ENCODE measurements around the gene MT1G. TPM values are rescaled to one million over a fixed set of nuclear protein-coding genes. Genes with fewer than 3 reads are reported as not detected.

MT1G gene
- total and polyA plus RNA-seq, 9 of the 15 experiments (the other 6 are each of a cell fraction or from before 2014, with no cell fraction given) = 0.28 to 1.7 (median 0.69) TPM; not detected in 4

DNA sequence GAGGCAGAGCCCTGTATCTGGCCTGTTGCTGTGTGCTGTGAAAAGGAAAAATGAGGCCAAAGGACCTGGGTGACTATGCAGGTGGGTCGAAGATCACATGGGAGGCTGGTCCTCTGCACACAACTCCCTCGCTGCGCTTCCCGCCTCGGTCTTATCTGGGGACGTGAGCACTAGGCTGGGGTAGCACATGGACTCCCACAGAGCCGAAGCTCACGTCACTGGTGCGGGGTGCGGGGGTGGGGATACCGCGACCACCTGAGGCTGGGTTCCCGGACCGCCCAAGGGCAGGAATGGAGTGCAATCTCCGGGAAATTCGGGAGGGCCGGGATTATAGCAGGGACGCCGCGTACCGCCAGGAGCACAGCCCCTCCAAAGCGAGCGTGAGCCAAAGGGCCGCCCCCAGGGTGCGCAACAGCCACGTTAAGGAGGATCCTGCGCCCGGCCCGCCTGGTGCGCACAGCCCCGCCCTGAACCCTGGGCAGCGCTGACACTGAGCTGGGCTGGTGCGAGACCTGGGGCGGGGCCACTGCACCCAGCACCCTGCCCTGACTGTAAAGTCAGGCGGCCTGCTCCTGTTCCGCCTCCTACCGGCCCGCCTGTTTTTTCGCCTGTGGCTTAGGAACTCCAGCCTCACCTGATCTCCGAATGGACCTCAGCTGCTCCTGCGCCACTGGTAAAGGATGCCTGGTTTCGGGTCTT, 24.6 kb downstream of the MT1G start (continued):
- TF ChIP-seq, protein P1, sequence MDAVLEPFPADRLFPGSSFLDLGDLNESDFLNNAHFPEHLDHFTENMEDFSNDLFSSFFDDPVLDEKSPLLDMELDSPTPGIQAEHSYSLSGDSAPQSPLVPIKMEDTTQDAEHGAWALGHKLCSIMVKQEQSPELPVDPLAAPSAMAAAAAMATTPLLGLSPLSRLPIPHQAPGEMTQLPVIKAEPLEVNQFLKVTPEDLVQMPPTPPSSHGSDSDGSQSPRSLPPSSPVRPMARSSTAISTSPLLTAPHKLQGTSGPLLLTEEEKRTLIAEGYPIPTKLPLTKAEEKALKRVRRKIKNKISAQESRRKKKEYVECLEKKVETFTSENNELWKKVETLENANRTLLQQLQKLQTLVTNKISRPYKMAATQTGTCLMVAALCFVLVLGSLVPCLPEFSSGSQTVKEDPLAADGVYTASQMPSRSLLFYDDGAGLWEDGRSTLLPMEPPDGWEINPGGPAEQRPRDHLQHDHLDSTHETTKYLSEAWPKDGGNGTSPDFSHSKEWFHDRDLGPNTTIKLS (IDR thresholded peaks at IDR 0.05; ENCODE audit: borderline replicate concordance, low read depth) = no peak
- TF ChIP-seq, protein P2, sequence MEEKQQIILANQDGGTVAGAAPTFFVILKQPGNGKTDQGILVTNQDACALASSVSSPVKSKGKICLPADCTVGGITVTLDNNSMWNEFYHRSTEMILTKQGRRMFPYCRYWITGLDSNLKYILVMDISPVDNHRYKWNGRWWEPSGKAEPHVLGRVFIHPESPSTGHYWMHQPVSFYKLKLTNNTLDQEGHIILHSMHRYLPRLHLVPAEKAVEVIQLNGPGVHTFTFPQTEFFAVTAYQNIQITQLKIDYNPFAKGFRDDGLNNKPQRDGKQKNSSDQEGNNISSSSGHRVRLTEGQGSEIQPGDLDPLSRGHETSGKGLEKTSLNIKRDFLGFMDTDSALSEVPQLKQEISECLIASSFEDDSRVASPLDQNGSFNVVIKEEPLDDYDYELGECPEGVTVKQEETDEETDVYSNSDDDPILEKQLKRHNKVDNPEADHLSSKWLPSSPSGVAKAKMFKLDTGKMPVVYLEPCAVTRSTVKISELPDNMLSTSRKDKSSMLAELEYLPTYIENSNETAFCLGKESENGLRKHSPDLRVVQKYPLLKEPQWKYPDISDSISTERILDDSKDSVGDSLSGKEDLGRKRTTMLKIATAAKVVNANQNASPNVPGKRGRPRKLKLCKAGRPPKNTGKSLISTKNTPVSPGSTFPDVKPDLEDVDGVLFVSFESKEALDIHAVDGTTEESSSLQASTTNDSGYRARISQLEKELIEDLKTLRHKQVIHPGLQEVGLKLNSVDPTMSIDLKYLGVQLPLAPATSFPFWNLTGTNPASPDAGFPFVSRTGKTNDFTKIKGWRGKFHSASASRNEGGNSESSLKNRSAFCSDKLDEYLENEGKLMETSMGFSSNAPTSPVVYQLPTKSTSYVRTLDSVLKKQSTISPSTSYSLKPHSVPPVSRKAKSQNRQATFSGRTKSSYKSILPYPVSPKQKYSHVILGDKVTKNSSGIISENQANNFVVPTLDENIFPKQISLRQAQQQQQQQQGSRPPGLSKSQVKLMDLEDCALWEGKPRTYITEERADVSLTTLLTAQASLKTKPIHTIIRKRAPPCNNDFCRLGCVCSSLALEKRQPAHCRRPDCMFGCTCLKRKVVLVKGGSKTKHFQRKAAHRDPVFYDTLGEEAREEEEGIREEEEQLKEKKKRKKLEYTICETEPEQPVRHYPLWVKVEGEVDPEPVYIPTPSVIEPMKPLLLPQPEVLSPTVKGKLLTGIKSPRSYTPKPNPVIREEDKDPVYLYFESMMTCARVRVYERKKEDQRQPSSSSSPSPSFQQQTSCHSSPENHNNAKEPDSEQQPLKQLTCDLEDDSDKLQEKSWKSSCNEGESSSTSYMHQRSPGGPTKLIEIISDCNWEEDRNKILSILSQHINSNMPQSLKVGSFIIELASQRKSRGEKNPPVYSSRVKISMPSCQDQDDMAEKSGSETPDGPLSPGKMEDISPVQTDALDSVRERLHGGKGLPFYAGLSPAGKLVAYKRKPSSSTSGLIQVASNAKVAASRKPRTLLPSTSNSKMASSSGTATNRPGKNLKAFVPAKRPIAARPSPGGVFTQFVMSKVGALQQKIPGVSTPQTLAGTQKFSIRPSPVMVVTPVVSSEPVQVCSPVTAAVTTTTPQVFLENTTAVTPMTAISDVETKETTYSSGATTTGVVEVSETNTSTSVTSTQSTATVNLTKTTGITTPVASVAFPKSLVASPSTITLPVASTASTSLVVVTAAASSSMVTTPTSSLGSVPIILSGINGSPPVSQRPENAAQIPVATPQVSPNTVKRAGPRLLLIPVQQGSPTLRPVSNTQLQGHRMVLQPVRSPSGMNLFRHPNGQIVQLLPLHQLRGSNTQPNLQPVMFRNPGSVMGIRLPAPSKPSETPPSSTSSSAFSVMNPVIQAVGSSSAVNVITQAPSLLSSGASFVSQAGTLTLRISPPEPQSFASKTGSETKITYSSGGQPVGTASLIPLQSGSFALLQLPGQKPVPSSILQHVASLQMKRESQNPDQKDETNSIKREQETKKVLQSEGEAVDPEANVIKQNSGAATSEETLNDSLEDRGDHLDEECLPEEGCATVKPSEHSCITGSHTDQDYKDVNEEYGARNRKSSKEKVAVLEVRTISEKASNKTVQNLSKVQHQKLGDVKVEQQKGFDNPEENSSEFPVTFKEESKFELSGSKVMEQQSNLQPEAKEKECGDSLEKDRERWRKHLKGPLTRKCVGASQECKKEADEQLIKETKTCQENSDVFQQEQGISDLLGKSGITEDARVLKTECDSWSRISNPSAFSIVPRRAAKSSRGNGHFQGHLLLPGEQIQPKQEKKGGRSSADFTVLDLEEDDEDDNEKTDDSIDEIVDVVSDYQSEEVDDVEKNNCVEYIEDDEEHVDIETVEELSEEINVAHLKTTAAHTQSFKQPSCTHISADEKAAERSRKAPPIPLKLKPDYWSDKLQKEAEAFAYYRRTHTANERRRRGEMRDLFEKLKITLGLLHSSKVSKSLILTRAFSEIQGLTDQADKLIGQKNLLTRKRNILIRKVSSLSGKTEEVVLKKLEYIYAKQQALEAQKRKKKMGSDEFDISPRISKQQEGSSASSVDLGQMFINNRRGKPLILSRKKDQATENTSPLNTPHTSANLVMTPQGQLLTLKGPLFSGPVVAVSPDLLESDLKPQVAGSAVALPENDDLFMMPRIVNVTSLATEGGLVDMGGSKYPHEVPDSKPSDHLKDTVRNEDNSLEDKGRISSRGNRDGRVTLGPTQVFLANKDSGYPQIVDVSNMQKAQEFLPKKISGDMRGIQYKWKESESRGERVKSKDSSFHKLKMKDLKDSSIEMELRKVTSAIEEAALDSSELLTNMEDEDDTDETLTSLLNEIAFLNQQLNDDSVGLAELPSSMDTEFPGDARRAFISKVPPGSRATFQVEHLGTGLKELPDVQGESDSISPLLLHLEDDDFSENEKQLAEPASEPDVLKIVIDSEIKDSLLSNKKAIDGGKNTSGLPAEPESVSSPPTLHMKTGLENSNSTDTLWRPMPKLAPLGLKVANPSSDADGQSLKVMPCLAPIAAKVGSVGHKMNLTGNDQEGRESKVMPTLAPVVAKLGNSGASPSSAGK (IDR thresholded peaks at IDR 0.05) = peak; percentile 92
- TF ChIP-seq PHB (CRISPR knock-in tag; IDR thresholded peaks at IDR 0.05) = no peak
- no peak for TF ChIP-seq ZNF41 (CRISPR knock-in tag; conservative IDR thresholded peaks at IDR 0.05)
- TF ChIP-seq, protein P3, sequence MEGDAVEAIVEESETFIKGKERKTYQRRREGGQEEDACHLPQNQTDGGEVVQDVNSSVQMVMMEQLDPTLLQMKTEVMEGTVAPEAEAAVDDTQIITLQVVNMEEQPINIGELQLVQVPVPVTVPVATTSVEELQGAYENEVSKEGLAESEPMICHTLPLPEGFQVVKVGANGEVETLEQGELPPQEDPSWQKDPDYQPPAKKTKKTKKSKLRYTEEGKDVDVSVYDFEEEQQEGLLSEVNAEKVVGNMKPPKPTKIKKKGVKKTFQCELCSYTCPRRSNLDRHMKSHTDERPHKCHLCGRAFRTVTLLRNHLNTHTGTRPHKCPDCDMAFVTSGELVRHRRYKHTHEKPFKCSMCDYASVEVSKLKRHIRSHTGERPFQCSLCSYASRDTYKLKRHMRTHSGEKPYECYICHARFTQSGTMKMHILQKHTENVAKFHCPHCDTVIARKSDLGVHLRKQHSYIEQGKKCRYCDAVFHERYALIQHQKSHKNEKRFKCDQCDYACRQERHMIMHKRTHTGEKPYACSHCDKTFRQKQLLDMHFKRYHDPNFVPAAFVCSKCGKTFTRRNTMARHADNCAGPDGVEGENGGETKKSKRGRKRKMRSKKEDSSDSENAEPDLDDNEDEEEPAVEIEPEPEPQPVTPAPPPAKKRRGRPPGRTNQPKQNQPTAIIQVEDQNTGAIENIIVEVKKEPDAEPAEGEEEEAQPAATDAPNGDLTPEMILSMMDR (IDR thresholded peaks at IDR 0.05 in 2 of 3, conservative IDR thresholded peaks at IDR 0.05 in 1 of 3; ENCODE audit: insufficient read depth in 2 of 3, low read depth in 1 of 3, low read length in 3 of 3) = peak; percentile 37 to 46 (median 44); a peak in 4 of 6 replicates
- no peak for TF ChIP-seq BRD4 (IDR thresholded peaks at IDR 0.05)
- TF ChIP-seq GABPB2 (CRISPR knock-in tag; conservative IDR thresholded peaks at IDR 0.05) = no peak
- no peak for TF ChIP-seq CBX2 (IDR thresholded peaks at IDR 0.05; ENCODE audit: insufficient read depth, low read length, poor library complexity, severe bottlenecking)
- no peak for TF ChIP-seq ZNF75A (CRISPR knock-in tag; IDR thresholded peaks at IDR 0.05)
- peak; percentile 40; the same call in 1 of the 2 replicates for TF ChIP-seq CTBP1 (IDR thresholded peaks at IDR 0.05; ENCODE audit: borderline replicate concordance)
- TF ChIP-seq BCL6 (CRISPR knock-in tag; IDR thresholded peaks at IDR 0.05) = no peak

Measured in K562 (cell line).